T-helper 2 cell (primary cell): Measurements from ENCODE around the gene SPDYE11.
"Not testable (repeated sequence)": the region's sequence is repeated elsewhere in the genome, so short reads cannot be mapped to it uniquely, and the experiment has no call there.

Source experiments
- DNase-seq, 5 experiments: peaks; one replicate each; pipeline versions ENCODE4 v3.0.0 to v3.0.0-alpha.2; 2012 to 2022
- total RNA-seq, 2 donors: gene quantifications; one replicate each; lab custom pipeline; 2026; lab: John Stamatoyannopoulos, UW

The SPDYE11 gene, protein sequence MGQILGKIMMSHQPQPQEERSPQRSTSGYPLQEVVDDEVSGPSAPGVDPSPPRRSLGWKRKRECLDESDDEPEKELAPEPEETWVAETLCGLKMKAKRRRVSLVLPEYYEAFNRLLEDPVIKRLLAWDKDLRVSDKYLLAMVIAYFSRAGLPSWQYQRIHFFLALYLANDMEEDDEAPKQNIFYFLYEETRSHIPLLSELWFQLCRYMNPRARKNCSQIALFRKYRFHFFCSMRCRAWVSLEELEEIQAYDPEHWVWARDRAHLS
- total RNA-seq = 0 reads per million in 2 donors

- DNase-seq = not testable (repeated sequence)
Observed at GRCh38 chr7:73057811-73058210, at the start of gene SPDYE11. Gene SPDYE11 (minus strand): TSS chr7:73057911. CDS start chr7:73056111, 1,800 bp downstream.

- DNase-seq = not testable (repeated sequence)
Observed at GRCh38 chr7:73085938-73086337, 28.2 kb upstream of the SPDYE11 start, which contains the start of gene SPDYE9. Gene SPDYE9 (minus strand): TSS chr7:73086038. CDS start chr7:73084238, 1,800 bp downstream.

GRCh38 chr7:73029666-73030065 lies 28.0 kb downstream of the SPDYE11 start, which contains the start of gene SPDYE8:
Gene SPDYE8 (minus strand): TSS chr7:73029766. CDS start chr7:73027966, 1,800 bp downstream.
- DNase-seq = not testable (repeated sequence)

DNA sequence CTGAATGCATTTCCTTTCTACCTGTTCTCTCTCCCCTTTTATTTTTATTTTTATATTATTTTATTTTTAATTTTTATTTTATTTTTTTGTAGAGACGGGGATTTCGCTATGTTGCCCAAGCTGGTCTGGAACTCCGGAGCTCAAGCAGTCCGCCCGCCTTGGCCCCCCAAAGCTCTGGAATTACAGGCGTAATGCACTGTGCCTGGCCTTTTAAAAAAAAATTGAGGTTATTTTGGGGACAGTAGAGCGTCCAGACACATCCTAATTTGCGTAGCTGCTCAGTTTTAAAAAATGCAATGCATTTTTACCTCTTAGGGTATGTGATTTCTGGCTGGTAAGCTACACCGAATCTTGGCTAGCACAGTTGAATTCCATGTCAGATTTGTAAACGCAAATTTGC lies 51.2 kb downstream of the SPDYE11 start:
- DNase-seq = not testable (repeated sequence)

- DNase-seq = peak in 4 of 5 experiments; percentile 71 to 98 (median 79)
Observed at GRCh38 chr7:73005693-73006447, 51.8 kb downstream of the SPDYE11 start.

DNA sequence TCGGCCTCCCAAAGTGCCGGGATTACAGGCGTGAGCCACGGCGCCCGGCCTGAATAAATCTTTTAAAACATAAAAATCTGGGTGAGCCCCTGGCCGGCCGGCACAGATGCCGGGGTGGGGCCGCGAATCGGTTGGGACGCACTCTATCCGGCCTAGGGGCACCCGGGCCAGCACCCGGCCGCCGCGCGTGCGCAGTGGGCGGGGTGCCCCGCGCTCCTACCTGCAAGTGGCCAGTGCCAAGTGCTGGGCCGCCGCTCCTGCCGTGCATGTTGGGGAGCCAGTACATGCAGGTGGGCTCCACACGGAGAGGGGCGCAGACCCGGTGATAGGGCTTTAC lies 52.4 kb downstream of the SPDYE11 start:
- DNase-seq = peak in 3 of 5 experiments; percentile 59 to 66 (median 59)

DNA sequence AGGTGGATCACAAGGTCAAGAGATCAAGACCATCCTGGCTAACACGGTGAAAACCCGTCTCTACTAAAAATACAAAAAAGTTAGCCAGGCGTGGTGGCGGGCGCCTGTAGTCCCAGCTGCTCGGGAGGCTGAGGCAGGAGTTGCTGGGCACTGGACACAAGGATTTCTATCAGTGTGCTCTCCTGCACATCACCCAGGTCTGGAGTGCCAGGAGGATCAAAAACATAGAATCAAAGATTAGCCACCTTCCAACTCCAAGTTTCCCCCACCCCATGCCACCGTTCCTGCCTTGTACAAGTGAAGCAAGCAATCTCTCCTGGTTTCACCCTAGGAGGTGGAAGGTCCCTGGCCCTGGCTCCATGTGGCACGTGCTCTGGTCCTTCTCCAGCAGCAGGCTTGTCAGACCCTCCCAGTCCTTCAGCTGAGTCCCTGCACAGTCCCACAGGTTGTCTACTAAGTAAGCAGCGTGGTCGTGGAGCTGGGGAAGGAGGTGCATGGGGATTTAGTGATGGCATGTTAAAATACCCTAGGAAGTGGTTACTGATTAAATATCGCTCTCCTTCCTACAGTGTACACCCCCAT lies 59.7 kb downstream of the SPDYE11 start:
- DNase-seq = not testable (repeated sequence)
